HCT116 (cell line): ENCODE results near the gene TAS2R41.

Source experiments
- ATF3 ChIP-seq: IDR thresholded peaks from 2 replicates; pipeline ENCODE4 v1.6.1; 2012
- EZH2 ChIP-seq: fragments of 200-600 bp; sonication (generic); IDR thresholded peaks from 2 replicates; pipeline ENCODE4 v1.6.1; 2017; ENCODE audit warnings: antibody characterized with exemption, mixed run types
- POLR2A ChIP-seq: IDR thresholded peaks from 2 replicates; pipeline ENCODE4 v1.7.0; 2011; ENCODE audit warnings: borderline replicate concordance; ENCODE audit not compliant: insufficient read depth, insufficient read length; ENCODE audit errors: extremely low read depth
- POLR2AphosphoS5 ChIP-seq: IDR thresholded peaks from 2 replicates; pipeline ENCODE4 v1.6.1; 2011; ENCODE audit warnings: mild to moderate bottlenecking, low read depth, low read length, moderate library complexity
- SIN3A ChIP-seq: IDR thresholded peaks from 2 replicates; pipeline ENCODE4 v1.6.1; 2012; ENCODE audit warnings: low read depth
- YY1 ChIP-seq: IDR thresholded peaks from 2 replicates; pipeline ENCODE4 v1.6.1; 2011; ENCODE audit warnings: low read length, low read depth, moderate library complexity, mild to moderate bottlenecking; ENCODE audit not compliant: insufficient replicate concordance; ENCODE audit errors: extremely low read depth
- TF ChIP-seq, protein P1 (sequence below), 3 experiments: fragments of 200-600 bp in 1 of 3; sonication (generic) in 1 of 3; IDR thresholded peaks in 2 of 3; conservative IDR thresholded peaks in 1 of 3; 2 replicates each; pipeline ENCODE4 v1.5.1; 2012 to 2017; ENCODE audit warnings: low read depth in 2 of 3, low read length in 2 of 3, antibody characterized with exemption in 1 of 3, borderline replicate concordance in 1 of 3, control low read depth in 1 of 3, mild to moderate bottlenecking in 1 of 3, mixed read lengths in 1 of 3, mixed run types in 1 of 3, moderate library complexity in 1 of 3; ENCODE audit not compliant: insufficient read depth in 1 of 3
- TF ChIP-seq, protein P2 (sequence below): IDR thresholded peaks from 2 replicates; pipeline ENCODE4 v1.6.1; 2012

- TF ChIP-seq POLR2AphosphoS5 (no peak), POLR2A (no peak), SIN3A (no peak), EZH2 (no peak), YY1 (no peak), ATF3 (no peak)
- TF ChIP-seq, protein P1, sequence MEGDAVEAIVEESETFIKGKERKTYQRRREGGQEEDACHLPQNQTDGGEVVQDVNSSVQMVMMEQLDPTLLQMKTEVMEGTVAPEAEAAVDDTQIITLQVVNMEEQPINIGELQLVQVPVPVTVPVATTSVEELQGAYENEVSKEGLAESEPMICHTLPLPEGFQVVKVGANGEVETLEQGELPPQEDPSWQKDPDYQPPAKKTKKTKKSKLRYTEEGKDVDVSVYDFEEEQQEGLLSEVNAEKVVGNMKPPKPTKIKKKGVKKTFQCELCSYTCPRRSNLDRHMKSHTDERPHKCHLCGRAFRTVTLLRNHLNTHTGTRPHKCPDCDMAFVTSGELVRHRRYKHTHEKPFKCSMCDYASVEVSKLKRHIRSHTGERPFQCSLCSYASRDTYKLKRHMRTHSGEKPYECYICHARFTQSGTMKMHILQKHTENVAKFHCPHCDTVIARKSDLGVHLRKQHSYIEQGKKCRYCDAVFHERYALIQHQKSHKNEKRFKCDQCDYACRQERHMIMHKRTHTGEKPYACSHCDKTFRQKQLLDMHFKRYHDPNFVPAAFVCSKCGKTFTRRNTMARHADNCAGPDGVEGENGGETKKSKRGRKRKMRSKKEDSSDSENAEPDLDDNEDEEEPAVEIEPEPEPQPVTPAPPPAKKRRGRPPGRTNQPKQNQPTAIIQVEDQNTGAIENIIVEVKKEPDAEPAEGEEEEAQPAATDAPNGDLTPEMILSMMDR (IDR thresholded peaks at IDR 0.05 in 2 of 3, conservative IDR thresholded peaks at IDR 0.05 in 1 of 3; ENCODE audit: borderline replicate concordance in 1 of 3, insufficient read depth in 1 of 3, low read depth in 2 of 3, low read length in 2 of 3): no peak
- TF ChIP-seq, protein P2, sequence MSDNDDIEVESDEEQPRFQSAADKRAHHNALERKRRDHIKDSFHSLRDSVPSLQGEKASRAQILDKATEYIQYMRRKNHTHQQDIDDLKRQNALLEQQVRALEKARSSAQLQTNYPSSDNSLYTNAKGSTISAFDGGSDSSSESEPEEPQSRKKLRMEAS: no peak
Observed at GRCh38 chr7:143458681-143459080, 19.0 kb upstream of the TAS2R41 start.
